Smooth muscle cell (in vitro differentiated cells): ENCODE results near the gene ZNF827. TPM values are rescaled to one million over a fixed set of nuclear protein-coding genes. Genes with fewer than 3 reads are reported as not detected.

ENCODE experiments used
- DNase-seq: peaks from one replicate; lab custom pipeline; 2025; ENCODE audit not compliant: unreplicated experiment; lab: John Stamatoyannopoulos, UW
- H2AFZ ChIP-seq: fragments of 200-600 bp; sonication (generic); 2 replicates; pipeline ENCODE4 v1.6.0; 2016; ENCODE audit warnings: antibody characterized with exemption, low read depth, mild to moderate bottlenecking
- H3F3A ChIP-seq: fragments of 200-600 bp; sonication (generic); 2 replicates; pipeline ENCODE4 v1.6.0; 2017; ENCODE audit warnings: antibody characterized with exemption, low read depth
- H3K27ac ChIP-seq: fragments of 200-600 bp; sonication (generic); 2 replicates; pipeline ENCODE4 v1.5.1; 2016; ENCODE audit warnings: low read depth, mild to moderate bottlenecking
- H3K27me3 ChIP-seq: fragments of 200-600 bp; sonication (generic); 2 replicates; pipeline ENCODE4 v1.6.1; 2016; ENCODE audit warnings: low read depth, mild to moderate bottlenecking
- H3K36me3 ChIP-seq: fragments of 200-600 bp; sonication (generic); 2 replicates; pipeline ENCODE4 v1.5.1; 2016; ENCODE audit warnings: low read depth
- H3K4me1 ChIP-seq: fragments of 200-600 bp; sonication (generic); 2 replicates; pipeline ENCODE4 v1.5.1; 2016; ENCODE audit warnings: low read depth
- H3K4me2 ChIP-seq: fragments of 200-600 bp; sonication (generic); 2 replicates; pipeline ENCODE4 v1.6.0; 2016; ENCODE audit warnings: mild to moderate bottlenecking
- H3K4me3 ChIP-seq: fragments of 200-600 bp; sonication (generic); 2 replicates; pipeline ENCODE4 v1.5.1; 2016; ENCODE audit warnings: mild to moderate bottlenecking
- H3K79me2 ChIP-seq: fragments of 200-600 bp; sonication (generic); 2 replicates; pipeline ENCODE4 v1.6.0; 2016; ENCODE audit warnings: low read depth, mild to moderate bottlenecking
- H3K9ac ChIP-seq: fragments of 200-600 bp; sonication (generic); 2 replicates; pipeline ENCODE4 v1.6.0; 2016; ENCODE audit warnings: low read depth
- H3K9me3 ChIP-seq: fragments of 200-600 bp; sonication (generic); replicated peaks from 2 replicates; pipeline ENCODE4 v1.5.1; 2016; ENCODE audit warnings: low read depth
- H4K20me1 ChIP-seq: fragments of 200-600 bp; sonication (generic); 2 replicates; pipeline ENCODE4 v1.6.0; 2016; ENCODE audit warnings: low read depth
- WGBS: methylation state at CpG from one replicate; pipeline ENCODE4 v1.1.7; 2016; ENCODE audit warnings: low lambda C conversion rate; 5-methylcytosine and 5-hydroxymethylcytosine counted together
- polyA plus RNA-seq: library from polyadenylated mRNA; unstranded; fragments of >200 nt; fragmentation: Nextera tagmentation; extraction: Ambion mirVana; gene quantifications from 2 replicates; pipeline ENCODE4 v1.2.1, GENCODE V29; 2016
- total RNA-seq: library from RNA; depleted of rRNA; stranded (reverse); fragments of >200 nt; gene quantifications from 2 replicates; pipeline ENCODE4 v1.2.3, GENCODE V29; 2014
- TF ChIP-seq, protein P1 (sequence below): fragments of 200-600 bp; sonication (generic); IDR thresholded peaks from 2 replicates; pipeline ENCODE4 v1.5.1; 2017; ENCODE audit warnings: borderline replicate concordance, mild to moderate bottlenecking, antibody characterized with exemption; ENCODE audit not compliant: insufficient read depth, poor library complexity, severe bottlenecking

The ZNF827 gene
- total and polyA plus RNA-seq, 2 experiments from 2014 or later: 6.5 to 12.8 TPM

DNA sequence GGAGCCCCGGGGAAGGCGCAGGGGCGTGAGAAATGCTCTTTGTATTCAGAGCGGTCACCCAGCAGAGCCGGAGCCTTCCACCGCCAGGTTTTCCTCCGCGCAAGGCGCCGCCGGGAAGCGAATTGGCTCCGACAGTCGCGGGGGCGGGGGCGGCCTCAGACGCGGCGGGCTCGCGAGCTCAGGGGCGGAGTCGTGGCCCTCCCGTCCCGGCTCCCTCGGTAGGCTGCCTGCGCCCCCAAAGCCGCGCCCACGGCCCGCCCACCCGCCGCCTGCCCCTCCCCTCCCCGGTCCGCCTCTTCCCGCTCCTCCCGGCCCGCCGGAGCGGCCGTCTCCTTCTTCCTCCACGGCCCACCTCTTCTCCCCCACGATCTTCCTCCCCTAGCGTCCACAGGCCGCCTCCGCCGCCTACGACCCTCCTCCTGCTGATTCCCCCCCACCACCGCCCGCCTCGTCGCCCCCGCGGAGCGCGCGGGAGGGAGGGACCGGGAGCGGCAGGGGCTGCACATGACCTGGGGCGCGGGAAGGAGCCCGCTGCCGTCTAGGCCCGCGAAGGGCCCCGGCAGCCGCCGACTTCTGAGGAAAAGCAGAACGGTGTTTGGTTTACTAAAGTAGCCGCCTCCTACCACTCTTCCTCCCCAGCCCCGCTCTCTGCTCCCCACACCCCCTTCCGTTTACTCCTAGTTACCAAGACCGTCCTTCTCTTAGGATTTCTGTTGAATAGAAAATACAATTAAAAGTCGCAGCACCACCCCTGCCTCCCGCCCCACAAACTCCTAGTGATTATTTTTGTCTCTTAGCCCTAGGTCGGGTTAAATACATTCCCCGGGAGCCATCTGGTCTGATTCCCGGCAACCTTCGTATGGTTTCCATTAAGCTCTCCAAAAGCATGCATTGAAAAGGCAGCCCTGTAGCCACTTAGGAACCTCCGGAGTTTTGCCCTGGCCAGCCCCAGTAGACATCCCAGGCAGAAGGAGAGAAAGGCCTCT lies 205.4 kb downstream of the ZNF827 start:
- Histone ChIP-seq H3K27me3 (no peaks in the 10 kb centered on the region), H3K4me3 (peak overlapping the region; percentile 64), H3K36me3 (no peaks in the 10 kb centered on the region), H2AFZ (peak overlapping the region; percentile 68), H3K9me3 (no peaks in the 10 kb centered on the region), H3K27ac (peak overlapping the region; percentile 99), H3K79me2 (no peaks in the 10 kb centered on the region), H4K20me1 (no peaks in the 10 kb centered on the region), H3F3A (peaks cover 28% of the 10 kb centered on the region), H3K4me1 (peaks cover 21% of the 10 kb centered on the region), H3K9ac (peak overlapping the region; percentile 94), H3K4me2 (peak overlapping the region; percentile 96)
- WGBS: 1% methylated on average over 25 of the region's 81 CpGs
- TF ChIP-seq, protein P1, sequence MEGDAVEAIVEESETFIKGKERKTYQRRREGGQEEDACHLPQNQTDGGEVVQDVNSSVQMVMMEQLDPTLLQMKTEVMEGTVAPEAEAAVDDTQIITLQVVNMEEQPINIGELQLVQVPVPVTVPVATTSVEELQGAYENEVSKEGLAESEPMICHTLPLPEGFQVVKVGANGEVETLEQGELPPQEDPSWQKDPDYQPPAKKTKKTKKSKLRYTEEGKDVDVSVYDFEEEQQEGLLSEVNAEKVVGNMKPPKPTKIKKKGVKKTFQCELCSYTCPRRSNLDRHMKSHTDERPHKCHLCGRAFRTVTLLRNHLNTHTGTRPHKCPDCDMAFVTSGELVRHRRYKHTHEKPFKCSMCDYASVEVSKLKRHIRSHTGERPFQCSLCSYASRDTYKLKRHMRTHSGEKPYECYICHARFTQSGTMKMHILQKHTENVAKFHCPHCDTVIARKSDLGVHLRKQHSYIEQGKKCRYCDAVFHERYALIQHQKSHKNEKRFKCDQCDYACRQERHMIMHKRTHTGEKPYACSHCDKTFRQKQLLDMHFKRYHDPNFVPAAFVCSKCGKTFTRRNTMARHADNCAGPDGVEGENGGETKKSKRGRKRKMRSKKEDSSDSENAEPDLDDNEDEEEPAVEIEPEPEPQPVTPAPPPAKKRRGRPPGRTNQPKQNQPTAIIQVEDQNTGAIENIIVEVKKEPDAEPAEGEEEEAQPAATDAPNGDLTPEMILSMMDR: no peak
- peak; percentile 91 for DNase-seq

DNA sequence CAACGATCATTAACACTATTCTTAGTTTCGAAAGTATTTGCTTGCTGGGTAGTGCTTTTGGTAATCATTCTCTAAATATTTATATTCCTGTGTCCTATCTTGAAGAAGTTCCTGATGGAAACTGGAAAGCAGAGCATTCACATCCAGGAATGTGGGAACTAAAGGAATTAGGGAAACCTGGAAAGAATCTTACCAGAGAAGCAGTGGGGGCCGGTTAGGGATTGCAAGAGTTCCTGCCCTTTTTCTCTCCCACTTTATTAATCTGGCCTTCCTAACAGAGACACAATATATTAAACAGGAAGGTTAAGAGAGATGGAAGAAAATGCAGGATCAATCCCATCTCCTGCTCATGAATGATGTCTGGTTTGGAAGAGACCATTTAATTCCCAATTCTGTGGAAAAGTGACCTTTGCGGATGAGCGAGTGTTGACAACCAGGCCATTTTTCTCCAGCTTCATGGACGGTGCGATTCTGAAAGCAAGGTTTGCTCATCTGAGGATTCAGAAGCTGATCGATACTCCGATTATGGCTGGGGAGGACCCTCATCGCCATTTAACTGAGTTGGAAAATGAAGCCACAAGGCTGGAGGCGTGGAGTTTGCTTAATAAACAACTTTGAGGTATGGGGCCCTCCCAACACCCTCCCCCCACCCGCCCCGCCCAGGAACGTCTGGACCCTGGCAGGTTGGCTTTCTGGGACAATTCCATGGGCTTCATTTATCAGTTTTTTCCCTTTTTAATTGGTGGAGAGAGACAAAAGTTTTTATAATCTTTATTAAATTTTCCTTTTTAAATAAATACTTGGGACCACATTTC lies 206.4 kb downstream of the ZNF827 start:
- TF ChIP-seq, protein P1: no peak
- Histone ChIP-seq H3F3A (peaks cover 28% of the 10 kb centered on the region), H3K4me2 (peak overlapping the region; percentile 96), H3K4me3 (peak overlapping the region; percentile 64), H3K27ac (peak overlapping the region; percentile 99), H3K27me3 (no peaks in the 10 kb centered on the region), H3K79me2 (no peaks in the 10 kb centered on the region), H3K9ac (peak overlapping the region; percentile 94), H4K20me1 (no peaks in the 10 kb centered on the region), H3K9me3 (no peaks in the 10 kb centered on the region), H3K36me3 (no peaks in the 10 kb centered on the region), H3K4me1 (peaks cover 21% of the 10 kb centered on the region), H2AFZ (peak overlapping the region; percentile 64)
- 48% methylated on average over 14 of the region's 14 CpGs for WGBS
- DNase-seq: no peak

DNA sequence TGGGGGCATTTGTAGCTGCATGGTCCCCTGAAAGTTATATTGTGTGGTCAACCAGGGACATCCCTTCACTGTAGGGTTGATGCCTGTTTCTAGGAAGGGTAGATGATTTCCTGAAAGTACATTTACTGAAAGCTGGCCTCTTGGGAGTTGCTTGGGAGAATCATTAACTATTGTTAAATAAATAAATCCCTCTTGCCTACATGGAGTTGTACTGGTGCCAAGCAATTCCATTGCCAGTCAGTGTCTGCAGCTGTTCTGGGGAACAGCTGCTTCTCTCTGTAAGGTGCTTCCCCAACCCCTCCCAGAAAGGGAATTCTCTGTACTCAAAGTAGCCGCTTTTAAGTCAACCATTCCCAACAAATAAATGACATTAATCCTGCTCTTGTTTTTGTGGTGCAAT lies 207.6 kb downstream of the ZNF827 start:
- 92% methylated on average over 1 of the region's 1 CpG for WGBS
- no peak overlapping the region for H3K9ac ChIP-seq
- no peaks in the 10 kb centered on the region for H4K20me1 ChIP-seq
- DNase-seq: no peak
- H3F3A ChIP-seq: peaks cover 26% of the 10 kb centered on the region
- peaks cover 21% of the 10 kb centered on the region for H3K4me1 ChIP-seq
- H3K9me3 ChIP-seq: no peaks in the 10 kb centered on the region
- H3K27ac ChIP-seq: no peak overlapping the region
- H3K4me2 ChIP-seq: no peak overlapping the region
- H3K27me3 ChIP-seq: no peaks in the 10 kb centered on the region
- no peaks in the 10 kb centered on the region for H3K79me2 ChIP-seq
- no peaks in the 10 kb centered on the region for H3K36me3 ChIP-seq
- TF ChIP-seq, protein P1: no peak
- no peak overlapping the region for H3K4me3 ChIP-seq
- H2AFZ ChIP-seq: no peak overlapping the region
